HG03442 (cell line): ENCODE measurements around the gene GGT5.

Source experiments
- ATAC-seq: cut with Tn5 transposase; IDR thresholded peaks from one replicate; pipeline ENCODE4 v1.9.1; 2021; ENCODE audit warnings: mild to moderate bottlenecking, moderate library complexity; ENCODE audit not compliant: unreplicated experiment

The GGT5 gene

GRCh38 chr22:24171822-24172221 is 73.1 kb downstream of the GGT5 start:
- ATAC-seq: no peak

- no peak for ATAC-seq
These were observed 74.2 kb downstream of the GGT5 start for GRCh38 chr22:24170632-24171031.

DNA sequence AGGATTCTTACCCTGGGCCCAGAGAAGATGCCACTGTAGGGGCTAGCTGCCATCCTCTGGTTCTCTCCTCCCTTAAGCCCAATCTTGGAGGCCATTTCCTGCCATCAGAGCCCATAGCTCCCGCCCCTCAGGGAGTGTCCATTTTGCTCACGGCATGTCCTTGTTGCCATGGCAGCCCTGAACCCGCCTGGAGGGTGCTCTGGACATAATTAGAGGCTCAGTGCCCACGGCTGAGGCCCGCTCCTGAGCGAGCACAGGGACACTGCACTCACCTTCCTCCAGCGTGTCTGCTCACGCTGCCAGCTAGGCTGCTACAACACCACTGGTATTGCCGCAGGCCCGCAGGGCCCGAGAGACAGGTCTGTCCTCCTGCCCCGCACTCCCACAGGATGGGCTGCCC is 74.7 kb downstream of the GGT5 start:
- ATAC-seq: no peak
